ENCODE data around the gene TRIP6. TPM values are rescaled to one million over a fixed set of nuclear protein-coding genes. Genes with fewer than 3 reads are reported as not detected.

Gene TRIP6
- total RNA-seq, 1 donor from 2014 or later = 70.3 TPM

DNA sequence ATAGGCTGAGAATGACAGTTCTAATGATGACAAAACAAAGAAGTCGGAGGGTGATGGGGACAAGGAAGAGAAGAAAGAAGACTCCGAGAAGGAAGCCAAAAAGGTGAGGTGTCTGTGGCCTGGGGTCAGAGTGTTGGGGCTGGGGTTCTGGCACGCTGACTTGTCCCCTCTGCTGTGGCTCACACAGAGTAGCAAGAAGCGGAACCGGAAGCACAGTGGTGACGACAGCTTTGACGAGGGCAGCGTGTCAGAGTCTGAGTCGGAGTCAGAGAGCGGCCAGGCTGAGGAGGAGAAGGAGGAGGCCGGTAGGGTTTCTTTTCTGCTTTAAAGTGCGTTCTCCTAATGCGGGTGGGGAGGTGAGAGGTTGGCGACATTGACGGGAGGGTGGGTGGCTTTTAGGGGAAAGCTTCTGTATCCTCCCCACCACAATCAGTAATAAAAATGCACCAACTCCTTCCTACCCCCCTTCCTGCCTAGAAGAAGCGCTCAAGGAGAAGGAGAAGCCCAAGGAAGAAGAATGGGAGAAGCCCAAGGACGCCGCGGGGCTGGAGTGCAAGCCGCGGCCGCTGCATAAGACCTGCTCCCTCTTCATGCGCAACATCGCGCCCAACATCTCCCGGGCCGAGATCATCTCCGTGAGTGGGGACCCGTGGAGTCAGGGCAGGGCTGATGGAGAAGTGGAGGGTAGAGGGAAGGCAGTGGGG is 17.7 kb downstream of the TRIP6 start:
- Histone ChIP-seq H3K4me3 (ENCODE audit: low read depth, low read length) (no peak overlapping the region), H3K36me3 (ENCODE audit: control insufficient read depth, insufficient read depth, low read length) (peaks cover 51% of the 10 kb centered on the region), H3K27me3 (ENCODE audit: control insufficient read depth, insufficient read depth, low read length) (no peaks in the 10 kb centered on the region)
- no peak for DNase-seq (ENCODE audit: low read depth)
- FAIRE-seq = no peak
- TF ChIP-seq, protein P1, sequence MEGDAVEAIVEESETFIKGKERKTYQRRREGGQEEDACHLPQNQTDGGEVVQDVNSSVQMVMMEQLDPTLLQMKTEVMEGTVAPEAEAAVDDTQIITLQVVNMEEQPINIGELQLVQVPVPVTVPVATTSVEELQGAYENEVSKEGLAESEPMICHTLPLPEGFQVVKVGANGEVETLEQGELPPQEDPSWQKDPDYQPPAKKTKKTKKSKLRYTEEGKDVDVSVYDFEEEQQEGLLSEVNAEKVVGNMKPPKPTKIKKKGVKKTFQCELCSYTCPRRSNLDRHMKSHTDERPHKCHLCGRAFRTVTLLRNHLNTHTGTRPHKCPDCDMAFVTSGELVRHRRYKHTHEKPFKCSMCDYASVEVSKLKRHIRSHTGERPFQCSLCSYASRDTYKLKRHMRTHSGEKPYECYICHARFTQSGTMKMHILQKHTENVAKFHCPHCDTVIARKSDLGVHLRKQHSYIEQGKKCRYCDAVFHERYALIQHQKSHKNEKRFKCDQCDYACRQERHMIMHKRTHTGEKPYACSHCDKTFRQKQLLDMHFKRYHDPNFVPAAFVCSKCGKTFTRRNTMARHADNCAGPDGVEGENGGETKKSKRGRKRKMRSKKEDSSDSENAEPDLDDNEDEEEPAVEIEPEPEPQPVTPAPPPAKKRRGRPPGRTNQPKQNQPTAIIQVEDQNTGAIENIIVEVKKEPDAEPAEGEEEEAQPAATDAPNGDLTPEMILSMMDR (IDR thresholded peaks at IDR 0.05; ENCODE audit: insufficient read depth, low read length, severe bottlenecking) = no peak

DNA sequence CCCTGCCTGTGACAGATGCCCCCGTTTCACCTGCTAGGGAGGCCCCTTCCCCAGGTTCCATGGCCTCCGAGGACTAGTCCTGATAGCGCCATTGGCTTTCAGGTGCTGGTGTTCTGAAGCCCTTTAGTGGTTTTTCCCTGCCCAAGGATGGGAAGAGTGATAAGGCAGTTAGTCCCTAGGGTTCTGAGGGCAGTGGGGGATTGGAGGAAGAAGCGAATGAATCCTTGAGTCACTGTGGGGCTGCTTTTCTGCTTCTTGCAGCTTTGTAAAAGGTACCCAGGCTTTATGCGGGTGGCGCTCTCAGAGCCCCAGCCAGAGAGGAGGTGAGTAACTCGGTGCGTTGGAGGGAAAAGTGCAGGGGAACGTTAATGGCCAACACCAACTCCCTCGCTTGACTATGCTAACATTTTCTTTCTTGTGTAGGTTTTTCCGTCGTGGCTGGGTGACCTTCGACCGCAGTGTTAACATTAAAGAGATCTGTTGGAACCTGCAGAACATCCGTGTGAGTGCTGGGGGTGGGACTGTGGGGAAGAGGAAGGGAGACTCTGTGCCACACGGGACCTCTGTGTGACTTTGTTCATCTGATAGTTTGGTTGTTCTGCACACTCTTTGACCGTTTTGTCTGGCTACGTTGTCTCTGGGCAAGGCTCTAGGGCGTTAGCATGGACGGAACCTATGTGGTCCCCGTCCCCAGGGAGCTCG is 18.4 kb downstream of the TRIP6 start:
- DNase-seq (ENCODE audit: low read depth) = no peak
- TF ChIP-seq, protein P1 (IDR thresholded peaks at IDR 0.05; ENCODE audit: insufficient read depth, low read length, severe bottlenecking) = no peak
- Histone ChIP-seq H3K4me3 (ENCODE audit: low read depth, low read length) (no peak overlapping the region), H3K36me3 (ENCODE audit: control insufficient read depth, insufficient read depth, low read length) (peaks cover 48% of the 10 kb centered on the region), H3K27me3 (ENCODE audit: control insufficient read depth, insufficient read depth, low read length) (no peaks in the 10 kb centered on the region)
- FAIRE-seq = peak; percentile 72

DNA sequence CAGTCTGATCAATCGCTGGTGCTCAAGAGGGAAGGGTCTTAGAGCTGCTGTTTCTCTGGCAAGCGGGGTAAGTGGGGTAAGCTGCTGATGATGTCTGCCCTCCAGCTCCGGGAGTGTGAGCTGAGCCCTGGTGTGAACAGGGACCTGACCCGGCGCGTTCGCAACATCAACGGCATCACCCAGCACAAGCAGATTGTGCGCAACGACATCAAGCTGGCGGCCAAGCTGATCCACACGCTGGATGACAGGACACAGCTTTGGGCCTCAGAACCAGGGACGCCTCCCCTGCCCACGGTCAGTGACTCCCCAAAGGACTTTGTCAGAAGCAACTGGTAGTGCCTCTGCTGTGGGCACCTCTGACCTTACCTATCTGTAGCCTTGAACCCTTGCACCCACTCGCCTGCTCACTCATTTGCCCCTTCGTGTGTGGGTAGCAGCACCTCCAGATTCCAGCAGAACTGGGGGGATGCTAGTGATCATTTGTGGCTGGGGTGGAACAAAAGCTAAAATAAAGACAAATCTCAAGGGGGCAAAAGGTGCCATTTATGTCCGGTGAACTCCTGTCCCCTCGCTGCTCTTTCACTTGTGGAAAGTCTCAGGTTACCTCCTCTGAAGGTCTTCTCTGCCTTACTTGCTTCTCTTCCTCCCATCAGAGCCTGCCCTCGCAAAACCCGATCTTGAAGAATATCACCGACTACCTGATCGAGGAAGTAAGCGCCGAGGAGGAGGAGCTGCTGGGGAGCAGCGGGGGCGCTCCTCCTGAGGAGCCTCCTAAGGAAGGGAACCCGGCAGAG is 19.2 kb downstream of the TRIP6 start:
- peaks cover 42% of the 10 kb centered on the region for H3K36me3 ChIP-seq (ENCODE audit: control insufficient read depth, insufficient read depth, low read length)

DNA sequence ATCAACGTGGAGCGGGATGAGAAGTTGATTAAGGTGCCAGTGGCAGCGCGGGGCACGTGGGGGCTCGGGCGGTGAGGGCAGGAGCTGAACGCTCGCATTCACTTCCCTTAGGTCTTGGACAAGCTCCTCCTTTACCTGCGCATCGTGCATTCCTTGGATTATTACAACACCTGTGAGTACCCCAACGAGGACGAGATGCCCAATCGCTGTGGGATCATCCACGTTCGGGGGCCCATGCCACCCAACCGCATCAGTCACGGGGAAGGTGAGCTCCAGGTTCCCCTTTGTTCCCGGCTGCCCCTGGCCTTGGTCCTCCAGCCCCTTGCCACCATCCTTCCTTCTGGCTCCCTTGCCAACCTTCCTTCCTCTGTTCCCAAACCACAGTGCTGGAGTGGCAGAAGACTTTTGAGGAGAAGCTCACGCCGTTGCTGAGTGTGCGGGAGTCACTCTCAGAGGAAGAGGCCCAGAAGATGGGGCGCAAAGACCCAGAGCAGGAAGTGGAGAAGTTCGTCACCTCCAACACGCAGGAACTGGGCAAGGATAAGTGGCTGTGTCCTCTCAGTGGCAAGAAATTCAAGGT is 19.8 kb downstream of the TRIP6 start:
- DNase-seq (ENCODE audit: low read depth) (no peak), FAIRE-seq (peak; percentile 82)
- Histone ChIP-seq H3K4me3 (ENCODE audit: low read depth, low read length) (no peak overlapping the region), H3K36me3 (ENCODE audit: control insufficient read depth, insufficient read depth, low read length) (peaks cover 36% of the 10 kb centered on the region), H3K27me3 (ENCODE audit: control insufficient read depth, insufficient read depth, low read length) (no peaks in the 10 kb centered on the region)
- TF ChIP-seq, protein P1 (IDR thresholded peaks at IDR 0.05; ENCODE audit: insufficient read depth, low read length, severe bottlenecking) = no peak

More for the DNA sequence above, 19.2 kb downstream of the TRIP6 start:
- FAIRE-seq = no peak
- TF ChIP-seq, protein P1 (IDR thresholded peaks at IDR 0.05; ENCODE audit: insufficient read depth, low read length, severe bottlenecking) = no peak
- no peak for DNase-seq (ENCODE audit: low read depth)
- H3K4me3 ChIP-seq (ENCODE audit: low read depth, low read length) = no peak overlapping the region
- no peaks in the 10 kb centered on the region for H3K27me3 ChIP-seq (ENCODE audit: control insufficient read depth, insufficient read depth, low read length)

DNA sequence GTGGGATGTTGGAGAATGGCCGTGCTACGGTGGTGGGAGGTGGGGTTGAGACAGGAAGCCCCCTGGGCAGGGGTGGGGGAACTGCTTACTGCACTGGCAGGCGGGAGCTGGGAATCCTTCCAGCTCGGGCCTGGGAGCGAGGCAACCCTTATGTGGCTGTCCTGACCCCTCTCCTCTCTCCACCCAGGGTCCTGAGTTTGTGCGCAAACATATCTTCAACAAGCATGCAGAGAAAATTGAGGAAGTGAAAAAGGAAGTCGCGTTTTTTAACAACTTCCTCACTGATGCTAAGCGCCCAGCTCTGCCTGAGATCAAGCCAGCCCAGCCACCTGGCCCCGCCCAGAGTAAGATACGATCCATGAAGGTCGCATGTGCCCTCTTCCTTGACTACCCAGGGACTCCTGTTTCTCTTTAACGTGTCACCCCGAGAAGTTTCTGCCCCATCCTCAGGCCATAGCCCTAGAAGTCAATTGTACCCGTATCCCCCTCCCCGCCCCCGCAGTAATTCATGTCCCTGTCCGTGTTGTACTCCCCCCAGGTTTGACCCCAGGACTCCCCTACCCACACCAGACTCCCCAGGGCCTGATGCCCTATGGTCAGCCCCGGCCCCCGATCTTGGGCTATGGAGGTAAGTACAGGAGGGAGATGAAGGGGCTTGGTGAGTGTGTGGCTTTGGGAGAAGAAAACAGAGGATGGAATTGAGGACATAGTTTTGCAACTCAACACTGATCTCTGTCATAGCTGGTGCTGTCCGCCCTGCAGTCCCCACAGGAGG is 20.5 kb downstream of the TRIP6 start:
- FAIRE-seq = no peak
- H3K4me3 ChIP-seq (ENCODE audit: low read depth, low read length) = no peak overlapping the region
- no peaks in the 10 kb centered on the region for H3K27me3 ChIP-seq (ENCODE audit: control insufficient read depth, insufficient read depth, low read length)

More for the DNA sequence above, 20.5 kb downstream of the TRIP6 start:
- TF ChIP-seq, protein P1 (IDR thresholded peaks at IDR 0.05; ENCODE audit: insufficient read depth, low read length, severe bottlenecking) = no peak
- peaks cover 33% of the 10 kb centered on the region for H3K36me3 ChIP-seq (ENCODE audit: control insufficient read depth, insufficient read depth, low read length)
- DNase-seq (ENCODE audit: low read depth) = no peak
